Keratinocyte (primary cell): ENCODE results near the gene PRKRA. TPM values are rescaled to one million over a fixed set of nuclear protein-coding genes. Genes with fewer than 3 reads are reported as not detected.
A peak's percentile ranks its signal among the peaks of the same experiment; 100 is the strongest.

ENCODE experiments used
- DNase-seq: peaks from one replicate; pipeline ENCODE4 v3.0.0-alpha.2; 2011; ENCODE audit warnings: low read depth, missing footprints, low spot score
- FAIRE-seq: peaks from 2 replicates; lab custom pipeline; 2011; peaks lifted over from hg19 to GRCh38; lab: Jason Lieb, UNC
- H2AFZ ChIP-seq: 2 replicates; pipeline ENCODE4 v1.6.0; 2012; ENCODE audit warnings: low read length, control low read depth, inconsistent platforms; ENCODE audit not compliant: control insufficient read depth
- H3K27ac ChIP-seq: 2 replicates; pipeline ENCODE4 v1.5.1; 2011; ENCODE audit warnings: low read length; ENCODE audit not compliant: control insufficient read depth, insufficient read depth
- H3K27me3 ChIP-seq: 3 replicates; pipeline ENCODE4 v1.6.0; 2011; ENCODE audit warnings: low read length; ENCODE audit not compliant: control insufficient read depth, insufficient read depth; ENCODE audit errors: extremely low read depth
- H3K36me3 ChIP-seq, 2 experiments: 2 replicates in 1 of 2; 3 replicates in 1 of 2; pipeline ENCODE4 v1.5.1; 2011; ENCODE audit warnings: low read length in 2 of 2, mild to moderate bottlenecking in 1 of 2; ENCODE audit not compliant: control insufficient read depth in 2 of 2, insufficient read depth in 2 of 2; ENCODE audit errors: extremely low read depth in 1 of 2
- H3K4me1 ChIP-seq: 3 replicates; pipeline ENCODE4 v1.5.1; 2011; ENCODE audit warnings: low read length; ENCODE audit not compliant: control insufficient read depth, insufficient read depth; ENCODE audit errors: extremely low read depth
- H3K4me2 ChIP-seq: 3 replicates; pipeline ENCODE4 v1.6.0; 2011; ENCODE audit warnings: low read depth, low read length; ENCODE audit not compliant: control insufficient read depth, insufficient read depth; ENCODE audit errors: extremely low read depth
- H3K4me3 ChIP-seq, 3 experiments: fragments of 200-600 bp in 1 of 3; sonication (generic) in 1 of 3; 2 replicates in 2 of 3; 3 replicates in 1 of 3; pipeline ENCODE4 v1.5.1; 2011 to 2016; ENCODE audit warnings: low read length in 3 of 3, mild to moderate bottlenecking in 3 of 3, control low read depth in 2 of 3, inconsistent platforms in 1 of 3, low read depth in 1 of 3, mixed read lengths in 1 of 3, mixed run types in 1 of 3, moderate library complexity in 1 of 3; ENCODE audit not compliant: control insufficient read depth in 2 of 3, insufficient read depth in 2 of 3; ENCODE audit errors: extremely low read depth in 1 of 3
- H3K79me2 ChIP-seq: 2 replicates; pipeline ENCODE4 v1.6.0; 2012; ENCODE audit warnings: low read length; ENCODE audit not compliant: control insufficient read depth, insufficient read depth
- H3K9ac ChIP-seq: 3 replicates; pipeline ENCODE4 v1.6.0; 2011; ENCODE audit warnings: low read length; ENCODE audit not compliant: control insufficient read depth, insufficient read depth; ENCODE audit errors: extremely low read depth
- H3K9me1 ChIP-seq: 3 replicates; pipeline ENCODE4 v1.6.0; 2011; ENCODE audit warnings: low read length; ENCODE audit not compliant: control insufficient read depth, insufficient read depth; ENCODE audit errors: extremely low read depth
- H3K9me3 ChIP-seq: 2 replicates; pipeline ENCODE4 v1.5.1; 2012; ENCODE audit warnings: low read depth, low read length; ENCODE audit not compliant: control insufficient read depth
- H4K20me1 ChIP-seq: 3 replicates; pipeline ENCODE4 v1.6.0; 2011; ENCODE audit warnings: low read length; ENCODE audit not compliant: control insufficient read depth, insufficient read depth; ENCODE audit errors: extremely low read depth
- EZH2 ChIP-seq: IDR thresholded peaks from one replicate; pipeline ENCODE4 v1.6.1; 2012; ENCODE audit warnings: inconsistent platforms, mild to moderate bottlenecking, low read length, moderate library complexity
- dilution Hi-C: fragments of 300-500 bp; cut with MboI; formaldehyde crosslinking; loops from one replicate; pipeline ENCODE4 v1.7.0; 2020; ENCODE audit warnings: low sequenced_read_pairs; ENCODE audit not compliant: extremely low pct_ligation_motif_present
- polyA plus RNA-seq, 5 experiments: library from polyadenylated mRNA; depleted of rRNA in 3 of 5; stranded (reverse) in 3 of 5; stranded (forward) in 1 of 5; unstranded in 1 of 5; fragments of >200 nt; gene quantifications; 1 replicate in 1 of 5; 2 replicates in 3 of 5; 3 replicates in 1 of 5; pipeline versions ENCODE4 v1.2.1 to v1.2.3, GENCODE V29; 2011 to 2012; ENCODE audit warnings: missing spikeins in 2 of 5, low read depth in 1 of 5, low replicate concordance in 1 of 5
- TF ChIP-seq, protein P1 (sequence below), 3 experiments: IDR thresholded peaks in 1 of 3; conservative IDR thresholded peaks in 1 of 3; optimal IDR thresholded peaks in 1 of 3; 2 replicates in 2 of 3; 3 replicates in 1 of 3; pipeline versions ENCODE3 to v1.5.1; 2011; ENCODE audit warnings: low read length in 3 of 3, mild to moderate bottlenecking in 3 of 3, moderate library complexity in 2 of 3, control low read depth in 1 of 3, inconsistent platforms in 1 of 3; ENCODE audit not compliant: insufficient read depth in 2 of 3; ENCODE audit errors: extremely low read depth in 1 of 3

Gene PRKRA
- polyA plus RNA-seq, 1 donor (not counting 4 experiments of a cell fraction or from before 2014, with no cell fraction given), result 38.4 TPM

GRCh38 chr2:178478130-178478438 lies 27.1 kb upstream of the PRKRA start:
- Histone ChIP-seq H3K4me2 (peak overlapping the region; percentile 81), H4K20me1 (no peaks in the 10 kb centered on the region), H3K27me3 (no peaks in the 10 kb centered on the region), H3K79me2 (peaks cover 23% of the 10 kb centered on the region), H3K27ac (peak overlapping the region; percentile 77), H3K9me1 (no peaks in the 10 kb centered on the region), H3K9ac (peak overlapping the region; percentile 75), H3K36me3 (no peaks in the 10 kb centered on the region), H3K9me3 (no peaks in the 10 kb centered on the region), H3K4me3 (peak overlapping the region; percentile 56 to 83 (median 74)), H2AFZ (peak overlapping the region; percentile 93), H3K4me1 (peaks cover 29% of the 10 kb centered on the region)
- dilution Hi-C loops, result no loop called here
- TF ChIP-seq, protein P1, sequence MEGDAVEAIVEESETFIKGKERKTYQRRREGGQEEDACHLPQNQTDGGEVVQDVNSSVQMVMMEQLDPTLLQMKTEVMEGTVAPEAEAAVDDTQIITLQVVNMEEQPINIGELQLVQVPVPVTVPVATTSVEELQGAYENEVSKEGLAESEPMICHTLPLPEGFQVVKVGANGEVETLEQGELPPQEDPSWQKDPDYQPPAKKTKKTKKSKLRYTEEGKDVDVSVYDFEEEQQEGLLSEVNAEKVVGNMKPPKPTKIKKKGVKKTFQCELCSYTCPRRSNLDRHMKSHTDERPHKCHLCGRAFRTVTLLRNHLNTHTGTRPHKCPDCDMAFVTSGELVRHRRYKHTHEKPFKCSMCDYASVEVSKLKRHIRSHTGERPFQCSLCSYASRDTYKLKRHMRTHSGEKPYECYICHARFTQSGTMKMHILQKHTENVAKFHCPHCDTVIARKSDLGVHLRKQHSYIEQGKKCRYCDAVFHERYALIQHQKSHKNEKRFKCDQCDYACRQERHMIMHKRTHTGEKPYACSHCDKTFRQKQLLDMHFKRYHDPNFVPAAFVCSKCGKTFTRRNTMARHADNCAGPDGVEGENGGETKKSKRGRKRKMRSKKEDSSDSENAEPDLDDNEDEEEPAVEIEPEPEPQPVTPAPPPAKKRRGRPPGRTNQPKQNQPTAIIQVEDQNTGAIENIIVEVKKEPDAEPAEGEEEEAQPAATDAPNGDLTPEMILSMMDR (optimal IDR thresholded peaks at IDR 0.05 in 1 of 3, IDR thresholded peaks at IDR 0.05 in 1 of 3, conservative IDR thresholded peaks at IDR 0.05 in 1 of 3; ENCODE audit: extremely low read depth in 1 of 3, insufficient read depth in 2 of 3, low read length in 3 of 3), result no peak
- TF ChIP-seq EZH2, result no peak
- FAIRE-seq (no peak), DNase-seq (no peak)

DNA sequence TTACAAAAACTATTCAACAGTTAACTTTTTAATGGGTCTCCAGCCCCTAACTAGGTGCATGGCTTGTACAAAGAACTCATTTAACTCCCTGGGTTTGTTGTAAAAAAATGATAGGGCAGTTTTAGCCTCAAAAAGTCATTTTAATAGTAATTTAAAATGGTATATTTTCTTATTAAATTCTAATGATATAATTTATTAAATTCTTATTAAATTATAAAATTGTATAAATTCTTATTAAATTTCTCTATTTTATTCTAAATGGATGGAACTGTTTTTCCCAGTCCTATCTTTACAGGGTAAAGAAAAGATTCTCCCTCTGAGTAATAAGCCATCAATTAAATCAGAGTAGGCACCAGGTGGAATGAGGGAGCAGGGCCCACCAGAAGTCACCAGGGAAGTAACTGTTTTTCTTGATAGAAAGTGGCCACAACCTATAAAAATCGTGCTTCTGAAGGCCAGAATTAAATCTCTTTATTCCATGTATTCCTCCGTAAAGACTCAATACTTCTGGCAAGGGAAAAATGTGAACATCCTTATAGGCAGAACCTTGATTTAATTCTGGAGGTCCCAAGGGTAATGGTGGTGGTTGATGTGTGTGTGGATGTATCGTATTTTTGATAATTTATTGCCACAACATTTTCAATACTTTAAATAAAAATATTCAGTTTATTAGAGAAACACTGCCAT lies 26.6 kb upstream of the PRKRA start:
- no peaks in the 10 kb centered on the region for H4K20me1 ChIP-seq
- no peaks in the 10 kb centered on the region for H3K36me3 ChIP-seq
- H2AFZ ChIP-seq, result peak overlapping the region; percentile 93
- H3K27ac ChIP-seq, result no peak overlapping the region
- H3K9me1 ChIP-seq, result no peaks in the 10 kb centered on the region
- peak overlapping the region; percentile 81 for H3K4me2 ChIP-seq
- H3K79me2 ChIP-seq, result peaks cover 18% of the 10 kb centered on the region
- dilution Hi-C loops, result no loop called here
- H3K27me3 ChIP-seq, result no peaks in the 10 kb centered on the region
- peak overlapping the region; percentile 75 for H3K9ac ChIP-seq
- H3K9me3 ChIP-seq, result no peaks in the 10 kb centered on the region
- peaks cover 29% of the 10 kb centered on the region for H3K4me1 ChIP-seq
- TF ChIP-seq, protein P1 (optimal IDR thresholded peaks at IDR 0.05 in 1 of 3, IDR thresholded peaks at IDR 0.05 in 1 of 3, conservative IDR thresholded peaks at IDR 0.05 in 1 of 3; ENCODE audit: extremely low read depth in 1 of 3, insufficient read depth in 2 of 3, low read length in 3 of 3), result no peak
- peak overlapping the region; percentile 56 to 83 (median 74) for H3K4me3 ChIP-seq
- FAIRE-seq (no peak), DNase-seq (no peak)
